ENCODE measurements around the gene THOC2. TPM values are rescaled to one million over a fixed set of nuclear protein-coding genes. Genes with fewer than 3 reads are reported as not detected.
"Not testable (repeated sequence)": the region's sequence is repeated elsewhere in the genome, so short reads cannot be mapped to it uniquely, and the experiment has no call there.

Gene THOC2, protein sequence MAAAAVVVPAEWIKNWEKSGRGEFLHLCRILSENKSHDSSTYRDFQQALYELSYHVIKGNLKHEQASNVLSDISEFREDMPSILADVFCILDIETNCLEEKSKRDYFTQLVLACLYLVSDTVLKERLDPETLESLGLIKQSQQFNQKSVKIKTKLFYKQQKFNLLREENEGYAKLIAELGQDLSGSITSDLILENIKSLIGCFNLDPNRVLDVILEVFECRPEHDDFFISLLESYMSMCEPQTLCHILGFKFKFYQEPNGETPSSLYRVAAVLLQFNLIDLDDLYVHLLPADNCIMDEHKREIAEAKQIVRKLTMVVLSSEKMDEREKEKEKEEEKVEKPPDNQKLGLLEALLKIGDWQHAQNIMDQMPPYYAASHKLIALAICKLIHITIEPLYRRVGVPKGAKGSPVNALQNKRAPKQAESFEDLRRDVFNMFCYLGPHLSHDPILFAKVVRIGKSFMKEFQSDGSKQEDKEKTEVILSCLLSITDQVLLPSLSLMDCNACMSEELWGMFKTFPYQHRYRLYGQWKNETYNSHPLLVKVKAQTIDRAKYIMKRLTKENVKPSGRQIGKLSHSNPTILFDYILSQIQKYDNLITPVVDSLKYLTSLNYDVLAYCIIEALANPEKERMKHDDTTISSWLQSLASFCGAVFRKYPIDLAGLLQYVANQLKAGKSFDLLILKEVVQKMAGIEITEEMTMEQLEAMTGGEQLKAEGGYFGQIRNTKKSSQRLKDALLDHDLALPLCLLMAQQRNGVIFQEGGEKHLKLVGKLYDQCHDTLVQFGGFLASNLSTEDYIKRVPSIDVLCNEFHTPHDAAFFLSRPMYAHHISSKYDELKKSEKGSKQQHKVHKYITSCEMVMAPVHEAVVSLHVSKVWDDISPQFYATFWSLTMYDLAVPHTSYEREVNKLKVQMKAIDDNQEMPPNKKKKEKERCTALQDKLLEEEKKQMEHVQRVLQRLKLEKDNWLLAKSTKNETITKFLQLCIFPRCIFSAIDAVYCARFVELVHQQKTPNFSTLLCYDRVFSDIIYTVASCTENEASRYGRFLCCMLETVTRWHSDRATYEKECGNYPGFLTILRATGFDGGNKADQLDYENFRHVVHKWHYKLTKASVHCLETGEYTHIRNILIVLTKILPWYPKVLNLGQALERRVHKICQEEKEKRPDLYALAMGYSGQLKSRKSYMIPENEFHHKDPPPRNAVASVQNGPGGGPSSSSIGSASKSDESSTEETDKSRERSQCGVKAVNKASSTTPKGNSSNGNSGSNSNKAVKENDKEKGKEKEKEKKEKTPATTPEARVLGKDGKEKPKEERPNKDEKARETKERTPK (N-terminal part only)
- total RNA-seq = 91.1 and 96.2 TPM in 2 replicates
- long read RNA-seq, partial matches to known transcripts = 164 of 192 reads
- long read RNA-seq, other reads (novel, unspliced or antisense) = 28 of 192 reads

DNA sequence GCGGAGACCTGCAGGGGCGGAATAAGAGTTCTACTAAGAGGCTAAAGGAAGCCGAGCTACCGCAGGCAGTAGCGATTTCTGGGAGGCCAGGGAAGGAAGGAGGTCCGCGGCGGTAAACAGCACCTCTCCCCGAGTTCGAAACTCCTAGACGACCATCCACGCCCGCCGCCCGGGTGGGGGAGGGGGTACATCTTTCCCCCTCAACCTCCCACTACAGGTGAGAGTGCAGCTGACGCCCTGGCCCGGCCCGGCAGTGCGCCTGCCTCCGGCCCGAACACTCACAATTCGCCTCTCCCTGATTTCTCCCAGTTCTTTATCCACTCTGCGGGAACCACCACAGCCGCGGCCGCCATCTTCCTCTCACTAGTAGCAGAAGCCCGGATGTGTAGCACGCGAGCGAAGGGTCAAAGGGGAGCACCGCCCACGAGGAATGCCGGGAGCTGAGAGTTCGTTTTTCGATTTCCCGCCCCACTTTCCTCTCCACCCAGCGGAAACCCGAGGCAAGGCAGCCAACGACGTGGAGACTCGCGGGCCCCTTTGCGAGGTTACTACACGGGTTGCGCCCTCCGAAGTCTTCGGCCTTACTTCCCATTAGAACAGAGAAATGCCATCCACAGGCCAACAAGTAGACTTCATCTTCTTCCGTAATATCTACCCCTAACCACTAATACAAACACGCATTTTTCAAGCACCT is at the start of gene THOC2:
THOC2 (minus strand) TSS at position 383 of the 694 bp plus-strand sequence; CDS start at position 353, 30 bp downstream.
- Mint-ChIP-seq H3K4me1 (peaks cover 27% of the 10 kb centered on the region), H3K36me3 (ENCODE audit: low read depth) (peaks cover 13% of the 10 kb centered on the region), H3K27me3 (ENCODE audit: low read depth) (no peaks in the 10 kb centered on the region), H3K27ac (ENCODE audit: unreplicated experiment) (peak within 1 kb of the TSS; percentile 98), H3K4me3 (peak within 1 kb of the TSS; percentile 97), H3K9me3 (peaks cover 6% of the 10 kb centered on the region)
- DNase-seq (ENCODE audit: low read depth, low spot score) = peak; percentile 67
- TF ChIP-seq, protein P1, sequence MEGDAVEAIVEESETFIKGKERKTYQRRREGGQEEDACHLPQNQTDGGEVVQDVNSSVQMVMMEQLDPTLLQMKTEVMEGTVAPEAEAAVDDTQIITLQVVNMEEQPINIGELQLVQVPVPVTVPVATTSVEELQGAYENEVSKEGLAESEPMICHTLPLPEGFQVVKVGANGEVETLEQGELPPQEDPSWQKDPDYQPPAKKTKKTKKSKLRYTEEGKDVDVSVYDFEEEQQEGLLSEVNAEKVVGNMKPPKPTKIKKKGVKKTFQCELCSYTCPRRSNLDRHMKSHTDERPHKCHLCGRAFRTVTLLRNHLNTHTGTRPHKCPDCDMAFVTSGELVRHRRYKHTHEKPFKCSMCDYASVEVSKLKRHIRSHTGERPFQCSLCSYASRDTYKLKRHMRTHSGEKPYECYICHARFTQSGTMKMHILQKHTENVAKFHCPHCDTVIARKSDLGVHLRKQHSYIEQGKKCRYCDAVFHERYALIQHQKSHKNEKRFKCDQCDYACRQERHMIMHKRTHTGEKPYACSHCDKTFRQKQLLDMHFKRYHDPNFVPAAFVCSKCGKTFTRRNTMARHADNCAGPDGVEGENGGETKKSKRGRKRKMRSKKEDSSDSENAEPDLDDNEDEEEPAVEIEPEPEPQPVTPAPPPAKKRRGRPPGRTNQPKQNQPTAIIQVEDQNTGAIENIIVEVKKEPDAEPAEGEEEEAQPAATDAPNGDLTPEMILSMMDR (conservative IDR thresholded peaks at IDR 0.05) = peak; percentile 49

DNA sequence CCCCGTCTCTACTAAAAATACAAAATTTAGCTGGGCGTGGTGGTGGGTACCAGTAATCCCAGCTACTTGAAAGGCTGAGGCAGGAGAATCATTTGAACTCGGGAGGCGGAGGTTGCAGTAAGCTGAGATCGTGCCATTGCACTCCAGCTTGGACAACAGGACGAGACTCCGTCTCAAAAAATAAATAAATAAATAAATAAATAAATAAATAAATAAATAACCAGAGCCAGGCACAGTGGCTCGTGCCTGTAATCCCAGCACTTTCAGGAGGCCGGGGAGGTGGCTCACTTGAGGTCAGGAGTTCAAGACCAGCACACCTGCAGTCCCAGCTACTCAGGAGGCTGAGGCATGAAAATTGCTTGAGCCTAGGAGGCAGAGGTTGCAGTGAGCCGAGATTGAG is 48.9 kb upstream of the THOC2 start:
- not testable (repeated sequence) for H3K9me3 Mint-ChIP-seq; H3K4me3 Mint-ChIP-seq; H3K36me3 Mint-ChIP-seq (ENCODE audit: low read depth); H3K27me3 Mint-ChIP-seq (ENCODE audit: low read depth); H3K27ac Mint-ChIP-seq (ENCODE audit: unreplicated experiment); DNase-seq (ENCODE audit: low read depth, low spot score); H3K4me1 Mint-ChIP-seq

DNA sequence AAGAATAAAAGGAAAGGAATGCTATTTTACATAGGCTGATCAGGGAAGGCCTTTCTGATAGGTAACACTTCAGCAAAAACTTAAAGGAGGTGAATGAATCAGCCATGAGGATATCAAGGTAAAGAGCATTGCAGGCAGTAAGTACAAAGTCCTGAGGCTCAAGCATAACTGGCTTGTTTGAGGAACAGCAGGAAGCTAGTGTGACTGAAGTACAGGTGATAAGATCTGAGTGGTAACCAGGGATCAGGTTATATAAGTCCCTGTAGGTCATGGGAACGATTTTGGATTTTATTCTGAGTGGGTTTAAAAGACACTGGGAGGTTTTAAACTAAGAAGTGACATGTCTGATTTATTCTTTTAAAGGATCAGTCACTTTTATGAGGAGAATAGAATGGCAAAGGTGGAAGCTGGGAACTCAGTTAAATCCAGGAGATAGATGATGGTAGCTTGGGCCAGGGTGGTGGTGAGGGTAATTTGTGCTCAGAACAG is 47.1 kb upstream of the THOC2 start:
- H3K27me3 Mint-ChIP-seq (ENCODE audit: low read depth) = no peaks in the 10 kb centered on the region
- H3K27ac Mint-ChIP-seq (ENCODE audit: unreplicated experiment) = no peak overlapping the region
- no peak overlapping the region for H3K4me3 Mint-ChIP-seq
- peaks cover 5% of the 10 kb centered on the region for H3K9me3 Mint-ChIP-seq
- TF ChIP-seq, protein P1 (conservative IDR thresholded peaks at IDR 0.05) = no peak
- no peaks in the 10 kb centered on the region for H3K4me1 Mint-ChIP-seq
- DNase-seq (ENCODE audit: low read depth, low spot score) = no peak
- H3K36me3 Mint-ChIP-seq (ENCODE audit: low read depth) = no peaks in the 10 kb centered on the region

DNA sequence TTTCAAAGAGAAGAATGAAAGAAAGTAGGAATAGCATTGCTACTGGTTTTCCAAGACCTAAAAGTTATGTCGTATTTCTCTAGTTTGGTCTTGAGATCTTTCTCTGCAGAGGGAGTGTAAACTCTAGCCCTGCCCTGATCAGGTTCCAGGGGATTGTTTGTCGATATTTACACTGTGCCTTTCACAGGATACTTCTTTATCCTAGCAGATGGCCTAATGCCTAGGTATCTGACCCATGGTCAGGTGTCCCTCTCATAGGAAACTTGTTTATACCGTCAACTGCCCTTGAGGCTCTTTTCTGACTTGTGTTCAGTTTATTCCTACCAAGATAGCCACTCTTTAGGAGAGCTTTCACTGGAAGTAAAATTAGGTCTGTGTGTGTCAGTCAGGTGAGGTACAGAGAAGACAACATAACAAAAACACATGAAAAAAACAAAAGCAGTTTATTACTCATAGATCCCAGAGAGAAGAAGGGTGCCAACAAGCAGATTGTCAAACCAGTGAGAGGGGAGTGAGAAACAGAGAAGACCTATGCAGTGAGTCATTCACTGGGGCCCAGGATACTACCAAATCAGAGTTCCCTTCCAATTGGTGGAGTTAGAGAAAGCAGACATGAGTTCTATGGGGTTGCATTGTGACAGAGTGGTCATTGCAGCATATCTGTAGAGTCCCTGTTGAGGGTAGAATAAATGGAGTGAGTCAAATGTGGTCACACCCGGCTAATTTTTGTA is 40.6 kb upstream of the THOC2 start:
- Mint-ChIP-seq H3K27ac (ENCODE audit: unreplicated experiment) (no peak overlapping the region), H3K27me3 (ENCODE audit: low read depth) (no peaks in the 10 kb centered on the region), H3K9me3 (peaks cover 5% of the 10 kb centered on the region), H3K4me3 (no peak overlapping the region), H3K36me3 (ENCODE audit: low read depth) (no peaks in the 10 kb centered on the region), H3K4me1 (no peaks in the 10 kb centered on the region)
- TF ChIP-seq, protein P1 (conservative IDR thresholded peaks at IDR 0.05) = no peak
- no peak for DNase-seq (ENCODE audit: low read depth, low spot score)
